Endothelial cell of umbilical vein (primary cell): ENCODE data around the gene MYDGF. TPM values are rescaled to one million over a fixed set of nuclear protein-coding genes. Genes with fewer than 3 reads are reported as not detected.

Experiments
- BruUV-seq: library from RNA; stranded (reverse); fragments of 400-500 nt; replicated peaks from 2 replicates; lab custom pipeline; 2021; lab: Mats Ljungman, UMichigan
- CTCF ChIA-PET: fragments of 300-600, 350-600 bp; sonication (Branson Sonifier 250); formaldehyde crosslinking; loops from one replicate; lab custom pipeline; 2021; ENCODE audit warnings: antibody characterized with exemption, inconsistent platforms; lab: Charles Lee
- POLR2A ChIA-PET: fragments of 300-600, 350-600 bp; sonication (Branson Sonifier 250); formaldehyde crosslinking; loops from one replicate; lab custom pipeline; 2021; ENCODE audit warnings: antibody characterized with exemption, inconsistent platforms; lab: Charles Lee
- DNase-seq: peaks from one replicate; pipeline ENCODE4 v3.0.0-alpha.2; 2011; ENCODE audit warnings: low read depth, low spot score
- FAIRE-seq: peaks from 2 replicates; lab custom pipeline; 2011; peaks lifted over from hg19 to GRCh38; lab: Jason Lieb, UNC
- H2AFZ ChIP-seq: 2 replicates; pipeline ENCODE4 v1.6.0; 2012; ENCODE audit warnings: low read depth, low read length, control low read depth, inconsistent platforms
- H3K27ac ChIP-seq: 2 replicates; pipeline ENCODE4 v1.5.1; 2011; ENCODE audit warnings: low read depth, mild to moderate bottlenecking, control low read depth, low read length, moderate library complexity; ENCODE audit not compliant: insufficient read depth
- H3K27me3 ChIP-seq, 2 experiments: 2 replicates each; pipeline versions ENCODE4 v1.6.0 to v1.6.1; 2011; ENCODE audit warnings: low read length in 2 of 2, mixed read lengths in 1 of 2; ENCODE audit not compliant: control insufficient read depth in 2 of 2, insufficient read depth in 2 of 2
- H3K36me3 ChIP-seq, 2 experiments: 2 replicates in 1 of 2; 3 replicates in 1 of 2; pipeline ENCODE4 v1.5.1; 2011; ENCODE audit warnings: low read length in 2 of 2, mild to moderate bottlenecking in 1 of 2, moderate library complexity in 1 of 2; ENCODE audit not compliant: control insufficient read depth in 2 of 2, insufficient read depth in 2 of 2; ENCODE audit errors: extremely low read depth in 1 of 2
- H3K4me1 ChIP-seq: 3 replicates; pipeline ENCODE4 v1.5.1; 2011; ENCODE audit warnings: mild to moderate bottlenecking, low read length; ENCODE audit not compliant: control insufficient read depth, insufficient read depth; ENCODE audit errors: extremely low read depth
- H3K4me2 ChIP-seq: 2 replicates; pipeline ENCODE4 v1.6.1; 2011; ENCODE audit warnings: low read length, control low read depth, mixed read lengths; ENCODE audit not compliant: insufficient read depth
- H3K4me3 ChIP-seq, 3 experiments: fragments of 200-600 bp in 1 of 3; sonication (generic), shearing (Covaris generic) in 1 of 3; replicated peaks in 1 of 3; 2 replicates each; pipeline ENCODE4 v1.5.1; 2011 to 2016; ENCODE audit warnings: control low read depth in 3 of 3, low read length in 3 of 3, mild to moderate bottlenecking in 2 of 3, inconsistent platforms in 1 of 3, low read depth in 1 of 3, moderate library complexity in 1 of 3; ENCODE audit not compliant: insufficient read depth in 1 of 3
- H3K79me2 ChIP-seq: 2 replicates; pipeline ENCODE4 v1.6.0; 2012; ENCODE audit warnings: low read length, inconsistent platforms; ENCODE audit not compliant: control insufficient read depth, insufficient read depth
- H3K9ac ChIP-seq: replicated peaks from 2 replicates; pipeline ENCODE3; 2011; ENCODE audit warnings: low read length, control low read depth; ENCODE audit not compliant: insufficient read depth; ENCODE audit errors: extremely low read depth
- H3K9me1 ChIP-seq: replicated peaks from 3 replicates; pipeline ENCODE4 v1.6.0; 2011; ENCODE audit warnings: mild to moderate bottlenecking, low read length; ENCODE audit not compliant: control insufficient read depth, insufficient read depth; ENCODE audit errors: extremely low read depth
- H3K9me3 ChIP-seq: replicated peaks from 2 replicates; pipeline ENCODE4 v1.5.1; 2012; ENCODE audit warnings: low read length, inconsistent platforms; ENCODE audit not compliant: control insufficient read depth, insufficient read depth
- H4K20me1 ChIP-seq: replicated peaks from 2 replicates; pipeline ENCODE3; 2011; ENCODE audit warnings: mild to moderate bottlenecking, low read length; ENCODE audit not compliant: control insufficient read depth, insufficient read depth; ENCODE audit errors: extremely low read depth
- EZH2 ChIP-seq: IDR thresholded peaks from 2 replicates; pipeline ENCODE4 v1.6.1; 2012; ENCODE audit warnings: borderline replicate concordance, low read depth, mild to moderate bottlenecking, moderate library complexity, low read length, inconsistent platforms; ENCODE audit not compliant: severe bottlenecking
- FOS ChIP-seq: IDR thresholded peaks from 2 replicates; pipeline ENCODE4 v1.6.1; 2011; ENCODE audit warnings: mild to moderate bottlenecking, low read length, moderate library complexity, borderline replicate concordance; ENCODE audit not compliant: insufficient read depth
- GATA2 ChIP-seq: IDR thresholded peaks from 2 replicates; pipeline ENCODE4 v1.7.0; 2011; ENCODE audit warnings: low read depth, mild to moderate bottlenecking, moderate library complexity, mixed read lengths, low read length; ENCODE audit not compliant: insufficient read length, insufficient read depth
- POLR2A ChIP-seq: IDR thresholded peaks from 2 replicates; pipeline ENCODE4 v1.6.1; 2012; ENCODE audit warnings: low read depth, mild to moderate bottlenecking, control low read depth, low read length
- dilution Hi-C: fragments of 300-500 bp; cut with MboI; formaldehyde crosslinking; loops from one replicate; pipeline ENCODE4 v1.15.0; 2019; ENCODE audit warnings: low sequenced_read_pairs; ENCODE audit not compliant: extremely low pct_ligation_motif_present
- intact Hi-C: fragments of 100-400 bp; cut with micrococcal nuclease; formaldehyde crosslinking; loops from one replicate; pipeline ENCODE4 v1.10.0; 2022
- polyA plus RNA-seq, 4 experiments: library from polyadenylated mRNA; depleted of rRNA in 3 of 4; stranded (reverse) in 3 of 4; unstranded in 1 of 4; fragments of >200 nt; gene quantifications; 2 replicates each; pipeline versions ENCODE4 v1.2.1 to v1.2.3, GENCODE V29; 2011 to 2012; ENCODE audit warnings: missing spikeins in 1 of 4
- total RNA-seq: library from RNA; stranded (reverse); gene quantifications from 2 replicates; pipeline ENCODE4 v1.2.3, GENCODE V29; 2021
- TF ChIP-seq, protein P1 (sequence below), 2 donors: IDR thresholded peaks; 1 replicate in 1 of 2; 2 replicates in 1 of 2; pipeline ENCODE4 v1.5.1; 2011; ENCODE audit warnings: low read length in 2 of 2, mild to moderate bottlenecking in 2 of 2, moderate library complexity in 2 of 2, control low read depth in 1 of 2, inconsistent platforms in 1 of 2, low read depth in 1 of 2; ENCODE audit not compliant: insufficient read depth in 1 of 2; ENCODE audit errors: extremely low read depth in 1 of 2
- TF ChIP-seq, protein P2 (sequence below): IDR thresholded peaks from 2 replicates; pipeline ENCODE4 v1.6.1; 2011; ENCODE audit not compliant: insufficient read depth, insufficient read length

The MYDGF gene
- total and polyA plus RNA-seq, 2 donors (not counting 3 experiments of a cell fraction or from before 2014, with no cell fraction given) = 191 to 337 TPM

DNA sequence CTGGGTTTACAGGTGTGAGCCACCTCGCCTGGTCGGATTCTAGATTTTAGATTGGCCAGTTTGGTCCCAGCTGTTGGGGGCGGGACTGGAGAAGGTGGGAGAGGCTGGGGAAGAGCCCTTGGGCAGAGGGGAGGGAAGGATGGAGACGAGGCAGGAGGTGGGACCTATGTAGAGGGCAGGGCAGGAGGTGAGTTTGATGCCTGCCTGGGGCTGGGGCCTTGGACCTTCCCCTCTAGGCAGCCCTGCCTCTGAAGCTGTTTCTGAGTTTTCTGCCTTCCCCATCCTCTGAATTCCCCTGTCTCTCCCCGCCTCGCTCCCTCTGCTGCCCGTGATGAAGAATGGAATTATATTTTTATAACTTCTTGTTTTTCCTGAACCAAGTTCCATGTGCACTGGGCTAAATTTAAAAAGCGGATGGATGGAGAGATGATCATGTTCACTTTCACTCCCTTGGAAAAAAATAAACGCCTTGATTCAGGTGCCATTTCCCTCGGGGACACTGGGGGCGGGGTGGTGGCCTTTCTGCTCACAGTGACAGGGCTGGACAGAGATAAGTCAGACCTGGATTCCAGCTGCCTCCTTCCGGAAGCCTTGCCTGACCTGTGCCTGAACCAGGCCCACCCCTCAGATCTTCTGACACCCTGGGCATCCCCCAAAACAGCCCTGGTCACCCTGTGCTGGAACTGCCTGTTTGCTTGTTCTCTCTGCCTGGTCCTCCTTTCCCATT, 47.3 kb downstream of the MYDGF start:
- Histone ChIP-seq H3K9ac (no peak overlapping the region), H2AFZ (no peak overlapping the region), H3K79me2 (no peaks in the 10 kb centered on the region), H4K20me1 (no peaks in the 10 kb centered on the region), H3K4me3 (no peak overlapping the region), H3K9me1 (no peaks in the 10 kb centered on the region), H3K27ac (no peak overlapping the region), H3K4me2 (no peak overlapping the region), H3K36me3 (no peaks in the 10 kb centered on the region), H3K4me1 (no peaks in the 10 kb centered on the region), H3K9me3 (no peaks in the 10 kb centered on the region), H3K27me3 (peaks cover 0 to 3% of the 10 kb centered on the region in 2 experiments)
- dilution Hi-C loops = no loop called here
- ChIA-PET CTCF (interaction anchor here (1.4 to 4.9 kb wide), 3 partner anchors 29 to 36 kb away, joined by 4 to 23 read pairs (median 6); no protein-coding TSS in a partner anchor), POLR2A (interaction anchor here (0.6 kb wide), 1 partner anchor 11 kb away, joined by 3 read pairs; no protein-coding TSS in a partner anchor)
- intact Hi-C loops = no loop called here
- no peak for FAIRE-seq
- DNase-seq = no peak
- no TSS peak for BruUV-seq
- TF ChIP-seq, protein P1, sequence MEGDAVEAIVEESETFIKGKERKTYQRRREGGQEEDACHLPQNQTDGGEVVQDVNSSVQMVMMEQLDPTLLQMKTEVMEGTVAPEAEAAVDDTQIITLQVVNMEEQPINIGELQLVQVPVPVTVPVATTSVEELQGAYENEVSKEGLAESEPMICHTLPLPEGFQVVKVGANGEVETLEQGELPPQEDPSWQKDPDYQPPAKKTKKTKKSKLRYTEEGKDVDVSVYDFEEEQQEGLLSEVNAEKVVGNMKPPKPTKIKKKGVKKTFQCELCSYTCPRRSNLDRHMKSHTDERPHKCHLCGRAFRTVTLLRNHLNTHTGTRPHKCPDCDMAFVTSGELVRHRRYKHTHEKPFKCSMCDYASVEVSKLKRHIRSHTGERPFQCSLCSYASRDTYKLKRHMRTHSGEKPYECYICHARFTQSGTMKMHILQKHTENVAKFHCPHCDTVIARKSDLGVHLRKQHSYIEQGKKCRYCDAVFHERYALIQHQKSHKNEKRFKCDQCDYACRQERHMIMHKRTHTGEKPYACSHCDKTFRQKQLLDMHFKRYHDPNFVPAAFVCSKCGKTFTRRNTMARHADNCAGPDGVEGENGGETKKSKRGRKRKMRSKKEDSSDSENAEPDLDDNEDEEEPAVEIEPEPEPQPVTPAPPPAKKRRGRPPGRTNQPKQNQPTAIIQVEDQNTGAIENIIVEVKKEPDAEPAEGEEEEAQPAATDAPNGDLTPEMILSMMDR (IDR thresholded peaks at IDR 0.05; ENCODE audit: extremely low read depth in 1 of 2, insufficient read depth in 1 of 2, low read depth in 1 of 2, low read length in 2 of 2) = peak in 1 of 2 donors; percentile 0
- TF ChIP-seq FOS (no peak), GATA2 (no peak)

DNA sequence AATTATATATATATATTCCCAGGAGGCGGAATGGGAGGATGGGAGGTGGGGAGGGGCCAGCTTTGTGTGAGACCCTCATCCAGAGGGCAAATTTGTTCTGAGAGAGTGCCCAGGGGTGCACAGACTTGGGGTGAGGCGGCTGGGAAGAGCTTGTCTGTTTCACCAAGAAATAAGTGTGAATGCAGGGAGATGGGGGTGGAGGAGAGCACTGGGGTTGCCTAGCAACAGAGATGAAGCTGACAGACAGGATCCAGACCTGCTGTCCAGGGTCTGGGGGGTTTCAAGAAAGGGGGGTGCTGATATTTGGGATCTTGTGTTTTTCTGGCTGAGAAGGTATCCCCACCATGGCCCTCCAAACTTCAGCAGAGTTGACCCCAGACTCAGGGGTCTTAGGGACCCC, 49.5 kb downstream of the MYDGF start:
- H3K4me1 ChIP-seq = no peaks in the 10 kb centered on the region
- H3K9ac ChIP-seq = no peak overlapping the region
- H3K9me1 ChIP-seq = no peaks in the 10 kb centered on the region
- no peak overlapping the region for H3K4me2 ChIP-seq
- H3K36me3 ChIP-seq = no peaks in the 10 kb centered on the region
- DNase-seq = no peak
- no peak overlapping the region for H3K4me3 ChIP-seq
- peaks cover 0 to 5% of the 10 kb centered on the region in 2 experiments for H3K27me3 ChIP-seq
- TF ChIP-seq, protein P2, sequence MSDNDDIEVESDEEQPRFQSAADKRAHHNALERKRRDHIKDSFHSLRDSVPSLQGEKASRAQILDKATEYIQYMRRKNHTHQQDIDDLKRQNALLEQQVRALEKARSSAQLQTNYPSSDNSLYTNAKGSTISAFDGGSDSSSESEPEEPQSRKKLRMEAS = no peak
- TF ChIP-seq, protein P1 (IDR thresholded peaks at IDR 0.05; ENCODE audit: extremely low read depth in 1 of 2, insufficient read depth in 1 of 2, low read depth in 1 of 2, low read length in 2 of 2) = no peak
- no peak for TF ChIP-seq POLR2A
- no peak for TF ChIP-seq EZH2
- CTCF ChIA-PET = interaction anchor here (0.9 to 1.2 kb wide), 3 partner anchors 12 to 73 kb away, joined by 3 to 4 read pairs (median 3); no protein-coding TSS in a partner anchor
- POLR2A ChIA-PET = no interaction called here
- H3K27ac ChIP-seq = no peak overlapping the region
- no TSS peak for BruUV-seq
- no peaks in the 10 kb centered on the region for H4K20me1 ChIP-seq
- H3K9me3 ChIP-seq = no peaks in the 10 kb centered on the region
- dilution Hi-C loops (no loop called here), intact Hi-C loops (no loop called here)
- FAIRE-seq = no peak
- no peaks in the 10 kb centered on the region for H3K79me2 ChIP-seq
- H2AFZ ChIP-seq = no peak overlapping the region
